K562 (cell line): ENCODE data around the gene OR1I1.

ENCODE experiments used
- BACH1 ChIP-seq: fragments of 200-800 bp; sonication (Bioruptor generic); IDR thresholded peaks from 2 replicates; pipeline ENCODE4 v1.6.1; 2016; ENCODE audit warnings: missing genetic modification characterization, missing compliant biosample characterization
- CXXC5 ChIP-seq: fragments of 250-450 bp; sonication (Bioruptor Pico); IDR thresholded peaks from 2 replicates; pipeline ENCODE4 v1.8.0; 2022; ENCODE audit warnings: inconsistent platforms, mild to moderate bottlenecking, moderate library complexity
- EHMT2 ChIP-seq: fragments of 450-650 bp; IDR thresholded peaks from 2 replicates; pipeline ENCODE4 v1.6.1; 2018; ENCODE audit warnings: antibody characterized with exemption
- EZH2 ChIP-seq: IDR thresholded peaks from 2 replicates; pipeline ENCODE4 v1.6.1; 2012; ENCODE audit warnings: low read depth, mild to moderate bottlenecking, inconsistent platforms, low read length, borderline replicate concordance
- NFATC3 ChIP-seq: fragments of 450-650 bp; IDR thresholded peaks from 2 replicates; pipeline ENCODE4 v1.6.1; 2017; ENCODE audit warnings: mild to moderate bottlenecking
- RBM15 ChIP-seq: fragments of 200-400 bp; formaldehyde crosslinking; IDR thresholded peaks from 2 replicates; pipeline ENCODE4 v1.6.1; 2018; ENCODE audit warnings: mild to moderate bottlenecking, low read length, moderate library complexity; ENCODE audit not compliant: insufficient read depth
- RFX1 ChIP-seq: fragments of 450-650 bp; IDR thresholded peaks from 2 replicates; pipeline ENCODE4 v1.6.1; 2016; ENCODE audit warnings: mild to moderate bottlenecking, moderate library complexity
- YY1 ChIP-seq, 3 experiments: IDR thresholded peaks; 2 replicates each; pipeline ENCODE4 v1.6.1; 2011; ENCODE audit warnings: low read length in 2 of 3, mild to moderate bottlenecking in 2 of 3, moderate library complexity in 2 of 3, borderline replicate concordance in 1 of 3, control low read depth in 1 of 3, low read depth in 1 of 3; ENCODE audit not compliant: insufficient read depth in 3 of 3, insufficient replicate concordance in 2 of 3, control insufficient read depth in 1 of 3, insufficient read length in 1 of 3; ENCODE audit errors: extremely low read depth in 1 of 3
- ZNF354B ChIP-seq: fragments of 250-450 bp; sonication (Bioruptor Pico); IDR thresholded peaks from 2 replicates; pipeline ENCODE4 v1.4.0; 2020
- TF ChIP-seq, protein P1 (sequence below), 3 experiments: IDR thresholded peaks in 2 of 3; conservative IDR thresholded peaks in 1 of 3; 2 replicates each; pipeline ENCODE4 v1.5.1; 2011 to 2012; ENCODE audit warnings: low read length in 3 of 3, mild to moderate bottlenecking in 3 of 3, control low read depth in 2 of 3, improper control_type of control experiment in 1 of 3, inconsistent platforms in 1 of 3, low read depth in 1 of 3, mixed read lengths in 1 of 3, moderate library complexity in 1 of 3; ENCODE audit not compliant: insufficient read depth in 2 of 3
- TF ChIP-seq, protein P2 (sequence below): sonication (generic); formaldehyde crosslinking; IDR thresholded peaks from 2 replicates; pipeline ENCODE4 v1.8.1; 2022; ENCODE audit warnings: missing genetic modification reagents
- TF ChIP-seq, protein P3 (sequence below): sonication (generic); formaldehyde crosslinking; IDR thresholded peaks from 2 replicates; pipeline ENCODE4 v1.8.1; 2022; ENCODE audit warnings: missing genetic modification reagents

DNA sequence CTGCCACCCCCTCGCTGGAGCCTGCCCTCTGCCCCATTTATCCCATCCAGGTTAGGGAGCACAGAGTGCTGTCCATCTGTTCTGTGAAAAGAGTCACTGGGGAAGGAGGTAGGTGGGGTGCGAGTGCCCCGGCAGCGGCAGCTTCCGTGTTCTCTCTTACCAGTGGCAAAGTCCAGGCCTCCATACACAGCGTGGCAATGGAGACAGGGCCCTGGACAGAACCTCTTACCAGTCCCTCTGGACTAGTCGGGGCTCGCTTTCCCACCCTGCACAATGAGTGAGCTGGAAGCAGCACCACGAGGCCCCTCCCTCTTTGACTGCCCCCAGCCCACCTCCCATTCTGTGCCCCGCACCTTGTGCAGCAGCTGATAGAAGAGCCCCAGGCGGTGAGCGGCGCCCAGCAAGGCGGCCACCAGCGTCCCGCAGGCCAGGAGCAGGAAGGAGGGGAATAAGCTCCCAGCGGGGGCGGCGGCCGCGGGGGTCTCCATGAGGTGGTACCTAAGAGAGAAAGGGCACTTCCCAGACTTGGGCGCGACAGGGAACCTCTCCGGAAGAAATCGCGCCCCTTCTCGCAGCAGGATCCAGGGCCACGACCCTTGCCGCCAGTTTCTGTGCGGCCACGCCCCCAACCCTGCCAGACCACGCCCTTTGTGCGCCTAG is 42.7 kb downstream of the OR1I1 start:
- TF ChIP-seq BACH1 = no peak
- TF ChIP-seq RBM15 = no peak
- TF ChIP-seq, protein P1, sequence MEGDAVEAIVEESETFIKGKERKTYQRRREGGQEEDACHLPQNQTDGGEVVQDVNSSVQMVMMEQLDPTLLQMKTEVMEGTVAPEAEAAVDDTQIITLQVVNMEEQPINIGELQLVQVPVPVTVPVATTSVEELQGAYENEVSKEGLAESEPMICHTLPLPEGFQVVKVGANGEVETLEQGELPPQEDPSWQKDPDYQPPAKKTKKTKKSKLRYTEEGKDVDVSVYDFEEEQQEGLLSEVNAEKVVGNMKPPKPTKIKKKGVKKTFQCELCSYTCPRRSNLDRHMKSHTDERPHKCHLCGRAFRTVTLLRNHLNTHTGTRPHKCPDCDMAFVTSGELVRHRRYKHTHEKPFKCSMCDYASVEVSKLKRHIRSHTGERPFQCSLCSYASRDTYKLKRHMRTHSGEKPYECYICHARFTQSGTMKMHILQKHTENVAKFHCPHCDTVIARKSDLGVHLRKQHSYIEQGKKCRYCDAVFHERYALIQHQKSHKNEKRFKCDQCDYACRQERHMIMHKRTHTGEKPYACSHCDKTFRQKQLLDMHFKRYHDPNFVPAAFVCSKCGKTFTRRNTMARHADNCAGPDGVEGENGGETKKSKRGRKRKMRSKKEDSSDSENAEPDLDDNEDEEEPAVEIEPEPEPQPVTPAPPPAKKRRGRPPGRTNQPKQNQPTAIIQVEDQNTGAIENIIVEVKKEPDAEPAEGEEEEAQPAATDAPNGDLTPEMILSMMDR (IDR thresholded peaks at IDR 0.05 in 2 of 3, conservative IDR thresholded peaks at IDR 0.05 in 1 of 3; ENCODE audit: insufficient read depth in 2 of 3, low read depth in 1 of 3, low read length in 3 of 3) = no peak
- no peak for TF ChIP-seq RFX1
- TF ChIP-seq, protein P2, sequence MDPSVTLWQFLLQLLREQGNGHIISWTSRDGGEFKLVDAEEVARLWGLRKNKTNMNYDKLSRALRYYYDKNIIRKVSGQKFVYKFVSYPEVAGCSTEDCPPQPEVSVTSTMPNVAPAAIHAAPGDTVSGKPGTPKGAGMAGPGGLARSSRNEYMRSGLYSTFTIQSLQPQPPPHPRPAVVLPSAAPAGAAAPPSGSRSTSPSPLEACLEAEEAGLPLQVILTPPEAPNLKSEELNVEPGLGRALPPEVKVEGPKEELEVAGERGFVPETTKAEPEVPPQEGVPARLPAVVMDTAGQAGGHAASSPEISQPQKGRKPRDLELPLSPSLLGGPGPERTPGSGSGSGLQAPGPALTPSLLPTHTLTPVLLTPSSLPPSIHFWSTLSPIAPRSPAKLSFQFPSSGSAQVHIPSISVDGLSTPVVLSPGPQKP (CRISPR knock-in tag) = no peak
- TF ChIP-seq, protein P3, sequence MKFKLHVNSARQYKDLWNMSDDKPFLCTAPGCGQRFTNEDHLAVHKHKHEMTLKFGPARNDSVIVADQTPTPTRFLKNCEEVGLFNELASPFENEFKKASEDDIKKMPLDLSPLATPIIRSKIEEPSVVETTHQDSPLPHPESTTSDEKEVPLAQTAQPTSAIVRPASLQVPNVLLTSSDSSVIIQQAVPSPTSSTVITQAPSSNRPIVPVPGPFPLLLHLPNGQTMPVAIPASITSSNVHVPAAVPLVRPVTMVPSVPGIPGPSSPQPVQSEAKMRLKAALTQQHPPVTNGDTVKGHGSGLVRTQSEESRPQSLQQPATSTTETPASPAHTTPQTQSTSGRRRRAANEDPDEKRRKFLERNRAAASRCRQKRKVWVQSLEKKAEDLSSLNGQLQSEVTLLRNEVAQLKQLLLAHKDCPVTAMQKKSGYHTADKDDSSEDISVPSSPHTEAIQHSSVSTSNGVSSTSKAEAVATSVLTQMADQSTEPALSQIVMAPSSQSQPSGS (CRISPR knock-in tag) = no peak
- TF ChIP-seq ZNF354B (CRISPR knock-in tag) = no peak
- no peak for TF ChIP-seq YY1 (IDR thresholded peaks at IDR 0.05; ENCODE audit: borderline replicate concordance in 1 of 3, control insufficient read depth in 1 of 3, extremely low read depth in 1 of 3, insufficient read depth in 3 of 3, insufficient read length in 1 of 3, insufficient replicate concordance in 2 of 3, low read depth in 1 of 3, low read length in 2 of 3)
- no peak for TF ChIP-seq EZH2
- no peak for TF ChIP-seq EHMT2
- TF ChIP-seq CXXC5 = no peak
- TF ChIP-seq NFATC3 = no peak
